Gastroesophageal sphincter (tissue), 3 donors: ENCODE measurements around the gene KRCC1.

Experiments used
- POLR2A ChIP-seq, 2 donors: fragments of 450-650 bp; IDR thresholded peaks; one replicate each; pipeline ENCODE4 v1.6.1; 2017; ENCODE audit warnings: antibody characterized with exemption in 2 of 2, mild to moderate bottlenecking in 2 of 2, moderate library complexity in 1 of 2
- POLR2AphosphoS5 ChIP-seq: sonication (generic); formaldehyde crosslinking; IDR thresholded peaks from one replicate; pipeline ENCODE4 v1.6.1; 2017; ENCODE audit warnings: antibody characterized with exemption
- TF ChIP-seq, protein P1 (sequence below), 4 experiments: fragments of 200-600 bp in 2 of 4; fragments of 450-650 bp in 2 of 4; sonication (generic) in 1 of 4; IDR thresholded peaks; one replicate each; pipeline ENCODE4 v1.5.1; 2017 to 2019; ENCODE audit warnings: antibody characterized with exemption in 4 of 4, mild to moderate bottlenecking in 2 of 4, moderate library complexity in 2 of 4

DNA sequence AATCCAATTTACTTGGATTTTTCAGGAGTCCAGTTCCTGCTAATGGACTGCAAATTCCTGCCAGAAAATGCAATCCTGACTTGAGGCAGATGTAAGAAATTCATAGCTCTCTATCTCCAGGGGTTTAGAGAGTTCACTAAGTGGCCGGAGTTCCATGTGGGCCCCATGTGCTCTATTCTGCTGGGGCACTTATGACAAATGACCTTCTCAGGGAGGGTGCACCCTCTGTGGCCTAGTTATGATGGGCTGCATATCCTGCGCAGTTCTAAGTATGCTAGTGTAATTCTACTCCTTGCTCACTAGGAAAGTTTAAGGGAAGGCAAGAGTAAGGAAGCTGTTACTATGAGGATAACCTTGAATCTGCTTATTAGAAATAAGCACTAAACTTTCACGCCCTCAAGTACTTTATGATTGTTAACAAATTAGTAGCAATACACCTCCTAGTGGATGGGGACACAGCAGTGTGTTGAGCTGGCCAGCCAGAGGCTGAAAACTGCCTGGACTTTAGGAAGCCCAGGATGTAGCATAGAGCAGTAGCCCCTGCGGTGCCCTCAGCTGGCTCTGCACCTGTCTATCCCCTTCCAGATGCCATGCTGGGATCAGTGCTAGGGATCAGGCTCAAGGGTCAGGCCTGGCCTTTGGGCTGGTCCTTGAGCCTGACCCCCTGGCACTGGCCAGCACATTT lies 26.5 kb upstream of the KRCC1 start:
- TF ChIP-seq, protein P1, sequence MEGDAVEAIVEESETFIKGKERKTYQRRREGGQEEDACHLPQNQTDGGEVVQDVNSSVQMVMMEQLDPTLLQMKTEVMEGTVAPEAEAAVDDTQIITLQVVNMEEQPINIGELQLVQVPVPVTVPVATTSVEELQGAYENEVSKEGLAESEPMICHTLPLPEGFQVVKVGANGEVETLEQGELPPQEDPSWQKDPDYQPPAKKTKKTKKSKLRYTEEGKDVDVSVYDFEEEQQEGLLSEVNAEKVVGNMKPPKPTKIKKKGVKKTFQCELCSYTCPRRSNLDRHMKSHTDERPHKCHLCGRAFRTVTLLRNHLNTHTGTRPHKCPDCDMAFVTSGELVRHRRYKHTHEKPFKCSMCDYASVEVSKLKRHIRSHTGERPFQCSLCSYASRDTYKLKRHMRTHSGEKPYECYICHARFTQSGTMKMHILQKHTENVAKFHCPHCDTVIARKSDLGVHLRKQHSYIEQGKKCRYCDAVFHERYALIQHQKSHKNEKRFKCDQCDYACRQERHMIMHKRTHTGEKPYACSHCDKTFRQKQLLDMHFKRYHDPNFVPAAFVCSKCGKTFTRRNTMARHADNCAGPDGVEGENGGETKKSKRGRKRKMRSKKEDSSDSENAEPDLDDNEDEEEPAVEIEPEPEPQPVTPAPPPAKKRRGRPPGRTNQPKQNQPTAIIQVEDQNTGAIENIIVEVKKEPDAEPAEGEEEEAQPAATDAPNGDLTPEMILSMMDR (IDR thresholded peaks at IDR 0.05) = no peak
- no peak for TF ChIP-seq POLR2A (IDR thresholded peaks at IDR 0.05)
- TF ChIP-seq POLR2AphosphoS5 = no peak
